Limb (tissue), 2 donors: ENCODE measurements around the gene CEP128.

Experiments
- DNase-seq, 2 donors: peaks; one replicate each; pipeline ENCODE4 v3.0.0-alpha.2; 2016; ENCODE audit errors: extremely low spot score in 2 of 2

Gene CEP128

DNA sequence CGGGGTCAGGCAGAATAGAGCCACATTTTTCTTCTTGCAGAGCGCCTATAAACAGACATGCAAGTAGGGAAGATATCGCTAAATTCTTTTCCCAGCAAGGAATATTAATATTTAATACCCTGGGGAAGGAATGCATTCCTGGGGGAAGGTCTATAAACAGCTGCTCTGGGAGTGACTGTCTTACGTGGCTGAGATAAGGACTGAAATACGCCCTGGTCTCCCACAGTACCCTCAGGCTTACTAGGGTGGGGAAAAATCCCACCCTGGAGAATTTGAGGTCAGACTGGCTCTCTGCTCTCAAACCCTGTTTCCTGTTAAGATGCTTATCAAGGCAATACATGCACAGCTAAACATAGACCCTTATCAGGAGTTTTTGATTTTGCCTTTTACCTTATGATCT lies 262.3 kb downstream of the CEP128 start:
- DNase-seq: no peak

- DNase-seq: no peak
Observed at GRCh38 chr14:80678436-80678835, 263.1 kb downstream of the CEP128 start.

GRCh38 chr14:80669426-80669825 lies 272.1 kb downstream of the CEP128 start:
- DNase-seq: no peak

DNA sequence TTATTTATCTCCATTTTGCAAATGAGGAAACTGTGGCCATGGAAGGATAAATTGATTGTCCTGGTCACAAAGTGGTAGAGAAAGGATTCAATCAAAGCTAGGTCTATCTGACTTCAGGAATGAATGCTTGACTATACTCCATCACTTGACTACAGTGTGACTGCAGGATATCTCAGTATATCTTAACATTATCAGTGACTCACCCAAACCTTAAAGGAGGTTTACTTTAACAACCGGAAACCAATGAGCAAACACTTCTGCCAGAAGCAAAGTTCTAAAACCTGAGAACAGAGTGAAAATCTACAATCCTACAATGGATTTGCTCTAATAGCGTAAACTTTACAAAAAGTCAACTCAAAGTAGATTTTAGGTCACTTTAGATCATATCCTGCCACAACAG lies 277.0 kb downstream of the CEP128 start:
- DNase-seq: no peak

GRCh38 chr14:80663541-80663940 lies 278.0 kb downstream of the CEP128 start:
- DNase-seq: no peak

- no peak for DNase-seq
Observed at GRCh38 chr14:80659783-80660182, 281.8 kb downstream of the CEP128 start.

GRCh38 chr14:80658733-80659132 lies 282.8 kb downstream of the CEP128 start:
- no peak for DNase-seq

- DNase-seq: no peak
Observed at GRCh38 chr14:80658155-80658554, 283.4 kb downstream of the CEP128 start.

- DNase-seq: no peak
Observed at GRCh38 chr14:80653956-80654355, 287.6 kb downstream of the CEP128 start.

GRCh38 chr14:80645667-80646413 lies 295.7 kb downstream of the CEP128 start:
- no peak for DNase-seq

DNA sequence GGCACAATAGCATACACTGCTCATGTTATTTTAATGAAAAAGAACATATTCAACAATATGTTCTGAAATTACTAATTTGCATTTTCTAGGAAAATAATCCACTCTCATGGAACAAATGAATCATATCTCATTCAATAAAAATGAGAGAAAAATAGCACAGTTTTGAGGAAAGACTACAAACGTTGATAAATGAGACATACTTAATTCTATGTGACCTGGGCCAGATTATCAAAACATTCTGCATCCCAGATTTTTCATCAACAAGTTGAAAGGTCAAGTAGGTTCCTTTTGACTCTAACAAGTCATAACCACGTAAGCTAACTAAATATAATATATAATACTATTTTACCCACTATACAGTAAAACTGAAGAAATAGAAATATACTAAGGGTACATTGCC lies 296.7 kb downstream of the CEP128 start:
- DNase-seq: no peak

DNA sequence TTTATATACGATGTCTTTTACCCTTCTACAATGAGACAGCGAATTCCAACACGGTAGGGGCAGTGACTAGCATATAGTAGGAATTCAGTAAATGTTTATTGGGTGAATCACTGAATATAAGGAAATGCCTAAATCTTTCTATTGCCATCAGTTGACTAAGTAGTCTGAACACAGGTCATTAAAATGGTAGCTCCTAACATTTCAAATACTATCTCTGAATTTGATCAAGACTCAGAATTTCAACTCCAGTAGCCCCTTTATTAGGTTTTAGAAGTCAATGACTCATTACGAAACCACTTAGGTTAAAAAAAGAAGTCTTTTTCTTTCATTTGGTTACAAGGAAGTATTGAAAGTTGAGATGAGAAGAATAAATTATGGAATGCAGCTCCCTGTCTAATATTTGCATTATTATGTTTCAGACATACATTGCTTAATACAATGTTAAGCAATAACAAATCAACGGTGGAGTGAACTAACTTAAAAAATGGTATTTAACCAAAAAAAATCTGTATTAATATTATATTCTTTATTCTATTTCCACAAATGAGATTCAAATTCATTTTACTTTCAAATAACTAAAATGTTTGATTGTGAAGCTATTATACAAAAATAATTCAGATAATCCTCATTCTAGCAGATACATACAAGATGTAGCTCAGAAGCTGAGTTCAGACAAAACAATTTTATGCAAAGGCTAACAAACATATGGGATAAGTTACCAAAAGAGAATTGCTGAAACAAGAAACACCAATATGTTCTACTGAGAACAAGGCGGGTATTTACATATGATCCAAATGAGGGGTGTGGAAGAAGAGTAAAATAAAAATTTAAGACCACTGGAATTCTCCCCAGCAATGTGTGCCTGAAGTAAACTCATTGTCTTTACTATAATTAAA lies 302.7 kb downstream of the CEP128 start:
- no peak for DNase-seq

- DNase-seq: no peak
Observed at GRCh38 chr14:80637756-80638619, 303.6 kb downstream of the CEP128 start.

GRCh38 chr14:80636071-80636470 lies 305.5 kb downstream of the CEP128 start:
- no peak for DNase-seq

- no peak for DNase-seq
Observed at GRCh38 chr14:80634106-80634758, 307.3 kb downstream of the CEP128 start.

DNA sequence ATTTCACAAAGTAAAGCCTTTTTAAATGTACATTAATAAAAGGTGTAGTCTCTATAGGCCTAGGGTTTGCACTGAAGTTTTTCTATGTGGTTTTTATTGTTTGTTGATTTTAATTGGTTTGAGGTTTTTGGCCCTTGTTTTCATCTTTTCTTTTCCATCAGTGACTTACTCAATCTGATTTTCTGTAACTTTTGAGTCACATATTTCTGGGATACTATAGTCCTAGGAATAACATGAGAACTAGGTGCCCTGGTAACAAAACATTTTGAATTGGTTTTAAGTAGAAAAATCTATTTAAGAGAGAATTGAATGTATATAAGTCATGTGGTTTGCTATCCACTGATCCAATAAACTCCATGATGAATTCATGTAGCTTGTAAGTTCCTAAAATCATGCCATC lies 311.9 kb downstream of the CEP128 start:
- no peak for DNase-seq

DNA sequence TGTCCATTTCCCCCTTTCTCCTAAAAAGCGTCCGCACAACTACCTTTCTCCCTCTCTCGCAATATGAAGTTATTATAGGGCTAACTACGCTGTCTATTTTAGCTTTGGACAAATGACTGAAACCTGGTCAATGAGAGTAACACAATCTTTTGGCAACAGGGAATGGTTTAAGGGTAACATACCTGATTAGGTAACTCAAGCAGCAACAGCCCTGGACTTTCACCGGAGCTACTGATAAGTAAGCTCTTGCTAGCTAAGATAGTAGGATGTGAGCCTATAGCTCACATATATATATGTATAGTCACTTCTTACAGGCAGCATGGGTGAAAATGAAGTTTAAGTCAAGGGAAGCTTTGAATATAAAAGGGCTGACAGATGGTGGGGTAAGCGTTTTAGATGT lies 313.0 kb downstream of the CEP128 start:
- no peak for DNase-seq

DNA sequence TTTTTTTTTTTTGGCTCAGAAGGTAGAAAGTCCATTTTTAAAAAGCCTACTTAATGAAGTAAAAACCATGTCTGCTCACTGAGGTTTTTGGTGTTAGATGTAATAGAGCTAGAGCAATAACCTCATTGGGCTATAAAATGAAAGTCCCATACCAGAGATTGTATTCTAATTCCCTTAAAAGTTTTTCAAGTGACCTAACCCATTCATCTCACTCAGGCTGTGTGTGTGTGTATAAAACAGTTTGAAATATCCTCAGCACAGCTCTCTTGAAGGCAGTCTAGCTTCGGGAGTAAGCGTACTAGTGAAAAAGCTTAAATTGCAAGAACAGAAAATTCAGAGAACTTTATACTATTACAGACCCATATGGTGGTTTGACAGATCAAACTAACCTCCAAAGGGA lies 313.8 kb downstream of the CEP128 start:
- DNase-seq: no peak

DNA sequence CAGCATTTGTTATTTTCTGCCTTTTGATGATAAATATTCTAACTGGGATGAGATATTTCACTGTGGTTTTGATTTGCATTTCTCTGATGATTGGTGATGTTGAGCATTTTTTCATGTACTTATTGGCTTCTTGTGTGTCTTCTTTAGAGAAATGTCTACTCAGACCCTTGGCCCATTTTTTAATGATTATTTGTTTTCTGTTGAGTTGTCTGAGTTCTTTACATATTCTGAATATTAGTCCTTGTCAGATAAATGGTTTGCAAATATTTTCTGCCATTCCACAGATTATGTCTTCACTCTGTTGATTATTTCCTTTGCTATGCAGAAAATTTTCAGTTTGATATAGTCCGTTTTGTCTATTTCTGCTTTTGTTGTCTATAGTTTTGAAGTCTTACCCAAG lies 317.0 kb downstream of the CEP128 start:
- no peak for DNase-seq

- no peak for DNase-seq
Observed at GRCh38 chr14:80621701-80622100, 319.8 kb downstream of the CEP128 start.

- no peak for DNase-seq
Observed at GRCh38 chr14:80620434-80620833, 321.1 kb downstream of the CEP128 start.
